Tibial artery (tissue), 4 donors: Measurements from ENCODE around the gene UMODL1.

Experiments used
- DNase-seq, 2 donors: peaks; one replicate each; pipeline ENCODE4 v3.0.0-alpha.2; 2019
- H3K27ac ChIP-seq, 2 donors: fragments of 200-600 bp; sonication (generic) in 1 of 2; 1 replicate in 1 of 2; 2 replicates in 1 of 2; pipeline ENCODE4 v1.5.1; 2018 to 2019; ENCODE audit warnings: mild to moderate bottlenecking in 1 of 2
- H3K27me3 ChIP-seq, 2 donors: fragments of 200-600 bp; sonication (generic) in 1 of 2; one replicate each; pipeline versions ENCODE4 v1.5.1 to v1.6.0; 2016 to 2019
- H3K36me3 ChIP-seq, 3 donors: fragments of 200-600 bp; sonication (generic) in 2 of 3; one replicate each; pipeline ENCODE4 v1.5.1; 2016 to 2019; ENCODE audit warnings: mild to moderate bottlenecking in 2 of 3
- H3K4me1 ChIP-seq, 4 donors: fragments of 200-600 bp; sonication (generic) in 2 of 4; 1 replicate in 3 of 4; 2 replicates in 1 of 4; pipeline ENCODE4 v1.5.1; 2016 to 2019
- H3K4me3 ChIP-seq, 2 donors: fragments of 200-600 bp; sonication (generic) in 1 of 2; 1 replicate in 1 of 2; 2 replicates in 1 of 2; pipeline ENCODE4 v1.5.1; 2018 to 2019; ENCODE audit warnings: mild to moderate bottlenecking in 2 of 2
- H3K9me3 ChIP-seq, 3 donors: fragments of 200-600 bp; sonication (generic) in 1 of 3; one replicate each; pipeline ENCODE4 v1.5.1; 2016 to 2019
- intact Hi-C: fragments of 100-400 bp; cut with DNase I; formaldehyde crosslinking; loops from one replicate; pipeline ENCODE4 v1.15.0; 2023; ENCODE audit warnings: low total_unique reads
- TF ChIP-seq, protein P1 (sequence below), 2 experiments: fragments of 200-600 bp in 1 of 2; fragments of 450-650 bp in 1 of 2; IDR thresholded peaks; one replicate each; pipeline ENCODE4 v1.5.1; 2017 to 2019; ENCODE audit warnings: antibody characterized with exemption in 2 of 2, mild to moderate bottlenecking in 1 of 2, moderate library complexity in 1 of 2

UMODL1 gene

DNA sequence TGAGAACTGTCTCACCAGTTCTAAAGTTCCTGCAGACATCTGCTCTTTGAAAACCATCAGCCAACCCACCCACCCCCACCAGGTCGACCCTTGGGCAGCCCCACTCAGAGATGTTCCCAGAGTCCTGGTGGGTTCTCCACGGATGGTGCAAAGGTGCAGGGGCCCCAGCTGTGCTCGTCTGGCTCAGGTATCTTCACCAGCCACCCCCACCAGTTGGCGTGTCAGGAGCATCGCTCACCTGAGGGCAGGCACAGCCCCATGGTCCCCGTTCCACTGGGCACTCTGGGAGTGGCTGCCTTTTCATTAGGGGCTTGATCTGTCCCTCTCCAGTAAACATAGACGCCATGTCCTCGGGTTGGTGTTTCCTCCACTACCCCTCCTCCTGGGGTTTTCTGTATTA is 70.5 kb downstream of the UMODL1 start:
- intact Hi-C loops: no loop called here
- Histone ChIP-seq H3K4me3 (no peak overlapping the region), H3K27me3 (peaks cover 0 to 21% of the 10 kb centered on the region in 2 donors), H3K4me1 (peaks cover 0 to 3% (median 0%) of the 10 kb centered on the region in 4 donors), H3K36me3 (no peaks in the 10 kb centered on the region), H3K27ac (no peak overlapping the region), H3K9me3 (no peaks in the 10 kb centered on the region)
- TF ChIP-seq, protein P1, sequence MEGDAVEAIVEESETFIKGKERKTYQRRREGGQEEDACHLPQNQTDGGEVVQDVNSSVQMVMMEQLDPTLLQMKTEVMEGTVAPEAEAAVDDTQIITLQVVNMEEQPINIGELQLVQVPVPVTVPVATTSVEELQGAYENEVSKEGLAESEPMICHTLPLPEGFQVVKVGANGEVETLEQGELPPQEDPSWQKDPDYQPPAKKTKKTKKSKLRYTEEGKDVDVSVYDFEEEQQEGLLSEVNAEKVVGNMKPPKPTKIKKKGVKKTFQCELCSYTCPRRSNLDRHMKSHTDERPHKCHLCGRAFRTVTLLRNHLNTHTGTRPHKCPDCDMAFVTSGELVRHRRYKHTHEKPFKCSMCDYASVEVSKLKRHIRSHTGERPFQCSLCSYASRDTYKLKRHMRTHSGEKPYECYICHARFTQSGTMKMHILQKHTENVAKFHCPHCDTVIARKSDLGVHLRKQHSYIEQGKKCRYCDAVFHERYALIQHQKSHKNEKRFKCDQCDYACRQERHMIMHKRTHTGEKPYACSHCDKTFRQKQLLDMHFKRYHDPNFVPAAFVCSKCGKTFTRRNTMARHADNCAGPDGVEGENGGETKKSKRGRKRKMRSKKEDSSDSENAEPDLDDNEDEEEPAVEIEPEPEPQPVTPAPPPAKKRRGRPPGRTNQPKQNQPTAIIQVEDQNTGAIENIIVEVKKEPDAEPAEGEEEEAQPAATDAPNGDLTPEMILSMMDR (IDR thresholded peaks at IDR 0.05): no peak
- DNase-seq: no peak

DNA sequence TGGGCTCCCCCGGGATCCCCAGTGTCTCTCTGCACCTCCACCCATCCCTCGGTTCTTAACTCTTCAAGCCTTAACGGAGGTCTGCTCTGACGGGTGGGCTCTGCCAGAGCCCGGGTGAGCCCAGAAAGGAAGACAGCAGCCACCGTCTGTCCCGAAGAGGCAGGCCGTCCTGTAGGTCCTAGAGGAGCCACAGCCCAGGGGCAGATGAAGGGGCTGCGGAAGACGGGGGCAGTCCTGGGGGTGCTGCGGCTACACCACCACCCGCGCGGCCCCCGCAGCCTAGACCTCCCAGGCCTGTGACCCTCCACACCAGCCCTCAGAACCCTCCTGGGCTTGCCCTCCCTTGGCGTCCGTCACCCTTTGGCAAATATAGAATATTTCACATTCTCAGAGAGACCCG is 71.0 kb downstream of the UMODL1 start:
- Histone ChIP-seq H3K4me1 (peaks cover 0 to 3% (median 0%) of the 10 kb centered on the region in 4 donors), H3K27ac (no peak overlapping the region), H3K4me3 (no peak overlapping the region), H3K9me3 (no peaks in the 10 kb centered on the region), H3K27me3 (peaks cover 0 to 26% of the 10 kb centered on the region in 2 donors), H3K36me3 (no peaks in the 10 kb centered on the region)
- TF ChIP-seq, protein P1 (IDR thresholded peaks at IDR 0.05): no peak
- DNase-seq: no peak
- intact Hi-C loops: no loop called here

DNA sequence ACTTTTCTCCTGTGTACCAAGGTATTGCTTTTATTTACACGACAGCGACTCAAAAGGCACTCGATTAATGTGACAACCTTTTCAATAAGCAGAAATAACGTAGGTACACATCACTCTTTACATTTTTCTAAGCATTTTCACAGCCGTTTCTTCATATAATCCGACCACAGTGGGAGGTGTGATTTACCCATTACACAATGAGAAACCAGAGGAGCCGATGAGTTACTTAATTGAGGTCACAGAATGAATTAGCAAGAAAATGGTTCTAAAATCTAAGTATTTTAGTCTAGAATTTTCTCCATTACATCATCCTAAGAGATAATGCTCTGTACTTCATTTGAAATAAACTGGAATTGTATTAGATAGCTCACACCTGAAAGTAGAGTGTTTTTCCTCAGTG is 71.5 kb downstream of the UMODL1 start:
- TF ChIP-seq, protein P1 (IDR thresholded peaks at IDR 0.05): no peak
- peaks cover 0 to 28% of the 10 kb centered on the region in 2 donors for H3K27me3 ChIP-seq
- no peak overlapping the region for H3K4me3 ChIP-seq
- H3K4me1 ChIP-seq: peaks cover 0 to 3% (median 0%) of the 10 kb centered on the region in 4 donors
- no peaks in the 10 kb centered on the region for H3K9me3 ChIP-seq
- DNase-seq: no peak
- no peak overlapping the region for H3K27ac ChIP-seq
- no peaks in the 10 kb centered on the region for H3K36me3 ChIP-seq
- intact Hi-C loops: no loop called here

DNA sequence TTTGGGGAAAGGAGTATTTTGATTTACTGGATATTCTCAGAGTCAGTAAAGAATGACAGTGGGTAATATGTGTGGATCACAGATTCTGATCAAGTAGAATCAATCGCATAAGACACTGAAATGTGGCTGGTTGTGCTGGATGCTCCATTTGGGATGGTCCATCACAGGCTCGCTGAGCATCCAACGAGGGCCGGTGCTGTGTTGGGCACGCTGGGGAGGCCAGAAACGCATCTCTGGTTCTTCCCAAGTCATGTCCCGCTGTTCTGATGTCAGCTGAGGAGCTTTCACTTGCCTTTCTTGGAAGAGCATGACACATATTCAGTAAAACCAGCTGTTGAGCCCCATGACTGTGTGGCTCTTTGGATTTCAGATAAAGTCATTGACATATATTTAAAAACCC is 72.0 kb downstream of the UMODL1 start:
- TF ChIP-seq, protein P1 (IDR thresholded peaks at IDR 0.05): no peak
- peaks cover 0 to 3% (median 0%) of the 10 kb centered on the region in 4 donors for H3K4me1 ChIP-seq
- no peak overlapping the region for H3K27ac ChIP-seq
- H3K9me3 ChIP-seq: no peaks in the 10 kb centered on the region
- H3K27me3 ChIP-seq: peaks cover 0 to 28% of the 10 kb centered on the region in 2 donors
- no peak overlapping the region for H3K4me3 ChIP-seq
- H3K36me3 ChIP-seq: no peaks in the 10 kb centered on the region
- no peak for DNase-seq
- intact Hi-C loops: no loop called here

DNA sequence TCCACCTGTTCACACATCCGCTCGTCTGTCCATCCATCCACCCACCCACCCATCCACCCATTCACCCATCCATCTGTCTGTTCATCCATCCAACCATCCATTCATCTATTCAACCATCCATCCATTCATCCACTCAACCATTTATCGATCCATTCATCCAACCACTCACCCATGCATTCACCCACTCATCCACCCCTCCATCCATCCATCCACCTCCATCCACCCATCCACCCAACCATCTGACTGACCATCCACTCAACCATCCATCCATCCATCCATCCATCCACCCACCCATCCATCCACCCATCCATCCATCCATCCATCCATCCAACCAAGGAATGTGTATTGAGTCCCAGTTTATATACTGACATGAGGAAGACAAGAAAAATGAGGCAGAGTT is 73.1 kb downstream of the UMODL1 start:
- no peaks in the 10 kb centered on the region for H3K36me3 ChIP-seq
- no peak overlapping the region for H3K27ac ChIP-seq
- TF ChIP-seq, protein P1 (IDR thresholded peaks at IDR 0.05): no peak
- intact Hi-C loops: loop anchor here (2.0 kb wide), 1 partner anchor 115 kb away; no protein-coding TSS in a partner anchor
- H3K27me3 ChIP-seq: peaks cover 0 to 28% of the 10 kb centered on the region in 2 donors
- H3K4me3 ChIP-seq: no peak overlapping the region
- H3K4me1 ChIP-seq: peaks cover 0 to 3% (median 0%) of the 10 kb centered on the region in 4 donors
- no peak for DNase-seq
- H3K9me3 ChIP-seq: no peaks in the 10 kb centered on the region
